Measurements from ENCODE around the gene SERPINB8.

The SERPINB8 gene

GRCh38 chr18:63965716-63966330 lies 4.1 kb upstream of the SERPINB8 start:
- no peak for DNase-seq (ENCODE audit: low read depth)

- DNase-seq (ENCODE audit: low read depth), result no peak
Observed at GRCh38 chr18:63970809-63971205, 926 bp downstream of the SERPINB8 start.

DNA sequence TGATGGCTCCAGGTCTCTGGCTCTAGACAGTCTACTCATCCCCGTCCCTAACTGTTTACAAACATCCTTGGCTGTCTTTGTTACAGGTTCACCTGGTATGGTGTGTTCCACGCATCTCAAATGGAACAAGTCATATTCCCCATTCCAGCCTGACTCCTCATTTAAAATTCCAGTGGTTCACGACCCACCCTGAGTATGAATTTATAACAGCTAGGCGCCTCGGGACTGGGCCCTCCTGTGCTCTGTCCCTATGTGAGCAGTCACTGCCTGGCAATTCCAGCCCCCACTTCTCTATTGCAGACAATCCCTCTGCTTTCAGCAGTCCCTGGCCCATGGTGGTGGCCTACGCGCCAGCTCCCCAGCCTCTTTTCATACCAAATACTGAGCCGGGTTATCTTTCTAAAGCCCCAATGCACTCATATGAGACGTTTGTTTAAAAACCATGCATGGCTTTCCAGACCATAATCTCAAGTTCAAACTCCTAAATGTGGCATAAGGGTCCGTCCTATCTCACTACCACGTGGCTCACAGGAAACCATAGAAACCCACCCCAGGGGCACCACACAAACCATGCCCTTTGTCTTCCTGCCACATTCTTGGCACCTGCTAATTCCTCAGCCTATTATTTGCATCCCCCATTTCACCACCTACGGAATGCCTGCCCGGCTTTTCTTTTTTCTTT lies 1.6 kb downstream of the SERPINB8 start:
- DNase-seq (ENCODE audit: low read depth), result no peak

- DNase-seq (ENCODE audit: low read depth), result no peak
Observed at GRCh38 chr18:63972002-63972376, 2.1 kb downstream of the SERPINB8 start.

- no peak for DNase-seq (ENCODE audit: low read depth)
Observed at GRCh38 chr18:63974991-63975390, 5.1 kb downstream of the SERPINB8 start.

DNA sequence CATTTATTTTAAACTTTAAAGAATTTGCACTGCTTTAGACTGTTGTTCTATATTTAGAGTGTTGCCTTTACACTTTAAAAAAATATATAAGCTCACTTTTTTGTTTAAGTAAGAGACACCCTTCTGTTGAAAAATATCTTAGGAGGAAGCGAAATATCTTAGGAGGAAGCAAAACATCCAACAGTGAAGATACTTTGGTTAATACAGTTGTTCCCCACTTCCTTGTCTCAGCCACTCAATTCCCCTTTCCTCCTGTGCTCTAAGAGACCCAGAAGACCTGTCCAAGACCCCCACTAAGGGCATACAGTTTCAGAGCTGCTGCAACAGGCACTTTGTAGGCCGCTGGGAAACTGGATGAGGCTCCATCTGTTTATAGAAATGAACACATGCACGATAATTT lies 5.7 kb downstream of the SERPINB8 start:
- DNase-seq (ENCODE audit: low read depth), result no peak

DNA sequence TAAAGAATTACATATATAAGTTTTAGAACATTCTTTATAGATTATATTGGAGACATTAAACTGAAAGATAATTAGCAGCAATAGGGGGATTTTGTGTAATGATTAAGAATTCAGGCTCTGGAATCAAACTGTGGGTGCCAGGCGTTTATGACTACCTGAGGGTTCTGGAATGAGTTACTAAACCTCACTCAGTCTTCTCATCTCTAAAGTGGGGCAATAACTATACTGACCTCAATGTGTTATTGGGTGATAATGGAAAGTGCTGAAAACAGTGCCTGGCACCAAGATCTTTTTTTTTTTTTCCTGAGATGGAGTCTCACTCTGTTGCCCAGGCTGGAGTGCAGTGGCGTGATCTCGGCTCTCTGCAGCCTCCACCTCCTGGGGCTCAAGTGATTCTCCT lies 7.2 kb downstream of the SERPINB8 start:
- no peak for DNase-seq (ENCODE audit: low read depth)

DNA sequence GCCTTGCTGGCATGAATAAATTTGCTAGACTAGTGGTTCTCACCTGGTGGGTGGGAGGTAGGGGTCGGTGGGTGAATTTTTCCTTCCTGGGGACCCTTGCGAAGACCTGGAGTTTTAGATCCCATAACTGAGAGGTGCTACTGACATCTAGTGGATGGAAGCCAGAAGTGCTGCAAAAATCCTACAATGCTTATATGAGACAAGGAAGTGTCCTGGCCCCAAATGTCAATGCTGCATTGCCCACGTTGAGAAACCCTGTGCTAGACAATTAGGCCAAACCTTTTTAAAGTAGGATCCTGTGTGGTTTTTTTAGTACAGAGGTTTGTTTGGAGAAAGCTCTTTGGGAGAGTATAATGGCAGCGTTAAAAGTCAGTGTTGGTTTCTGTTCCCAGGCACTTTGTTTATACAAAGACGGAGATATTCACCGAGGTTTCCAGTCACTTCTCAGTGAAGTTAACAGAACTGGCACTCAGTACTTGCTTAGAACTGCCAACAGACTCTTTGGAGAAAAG lies 9.6 kb downstream of the SERPINB8 start:
- DNase-seq (ENCODE audit: low read depth), result no peak

DNA sequence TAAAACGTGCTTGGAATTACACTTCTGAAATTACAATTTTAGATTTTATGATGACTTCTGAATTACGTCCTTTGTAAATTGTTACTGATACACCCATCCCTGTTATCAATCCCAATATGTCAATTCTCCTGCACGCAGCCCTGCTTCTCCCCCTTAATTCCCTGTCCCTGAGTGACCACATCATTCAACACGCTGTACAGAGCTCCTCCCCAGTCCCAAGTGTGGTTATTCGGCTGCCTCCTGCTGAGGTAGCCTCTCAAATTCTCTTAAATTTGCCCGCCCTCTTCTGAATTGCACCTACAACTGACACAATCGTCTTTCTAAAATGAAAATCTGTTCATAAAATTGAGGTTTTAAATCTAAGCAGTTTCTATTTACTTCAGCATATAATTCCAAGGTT lies 10.1 kb downstream of the SERPINB8 start:
- DNase-seq (ENCODE audit: low read depth), result no peak

- no peak for DNase-seq (ENCODE audit: low read depth)
Observed at GRCh38 chr18:63980896-63981460, 11.1 kb downstream of the SERPINB8 start.

GRCh38 chr18:63981719-63982118 lies 11.8 kb downstream of the SERPINB8 start:
- DNase-seq (ENCODE audit: low read depth), result no peak

DNA sequence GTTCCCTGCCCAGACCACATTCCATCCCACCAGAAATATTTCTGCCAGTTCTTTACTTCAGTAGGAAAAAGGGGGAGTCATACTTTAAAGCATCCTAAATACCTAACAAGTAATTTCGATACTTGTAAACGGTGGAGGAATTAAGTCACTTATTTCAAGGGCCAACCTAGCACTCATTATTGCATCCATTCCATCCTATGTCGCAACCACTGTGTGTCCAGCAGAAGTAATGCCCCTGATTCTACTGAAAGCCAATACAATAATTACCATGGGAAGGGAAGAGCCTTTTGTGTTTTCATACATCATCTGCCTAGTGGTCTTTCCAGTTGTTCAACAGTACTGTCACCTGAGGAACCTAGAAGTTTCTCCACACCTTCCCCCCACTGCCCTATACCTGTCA lies 12.5 kb downstream of the SERPINB8 start:
- no peak for DNase-seq (ENCODE audit: low read depth)

GRCh38 chr18:63986885-63987284 lies 17.0 kb downstream of the SERPINB8 start:
- no peak for DNase-seq (ENCODE audit: low read depth)

- DNase-seq (ENCODE audit: low read depth), result no peak
Observed at GRCh38 chr18:63987743-63988142, 17.9 kb downstream of the SERPINB8 start.

GRCh38 chr18:63992751-63993150 lies 22.9 kb downstream of the SERPINB8 start:
- no peak for DNase-seq (ENCODE audit: low read depth)

GRCh38 chr18:63994783-63995399 lies 25.0 kb downstream of the SERPINB8 start:
- DNase-seq (ENCODE audit: low read depth), result no peak

DNA sequence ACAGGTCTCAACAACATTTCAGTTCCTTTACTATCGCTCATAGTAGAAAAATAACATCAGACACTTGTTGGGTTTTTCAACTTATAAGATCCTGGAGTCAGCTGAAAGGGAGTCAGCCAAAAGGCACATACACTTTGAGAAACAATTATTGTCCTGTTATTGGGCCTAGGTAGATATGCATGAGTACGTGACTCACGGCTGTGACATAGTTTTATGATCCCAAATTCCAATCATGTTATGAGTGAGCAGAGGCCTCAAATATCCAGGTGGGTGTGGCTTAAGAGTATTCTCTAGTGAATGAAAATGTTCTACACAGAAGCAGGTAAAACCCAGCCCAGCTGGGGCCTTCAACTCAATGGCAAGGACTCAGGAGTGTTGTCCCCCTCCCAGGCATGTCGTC lies 27.2 kb downstream of the SERPINB8 start:
- DNase-seq (ENCODE audit: low read depth), result no peak

- no peak for DNase-seq (ENCODE audit: low read depth)
Observed at GRCh38 chr18:63997606-63998005, 27.7 kb downstream of the SERPINB8 start.

DNA sequence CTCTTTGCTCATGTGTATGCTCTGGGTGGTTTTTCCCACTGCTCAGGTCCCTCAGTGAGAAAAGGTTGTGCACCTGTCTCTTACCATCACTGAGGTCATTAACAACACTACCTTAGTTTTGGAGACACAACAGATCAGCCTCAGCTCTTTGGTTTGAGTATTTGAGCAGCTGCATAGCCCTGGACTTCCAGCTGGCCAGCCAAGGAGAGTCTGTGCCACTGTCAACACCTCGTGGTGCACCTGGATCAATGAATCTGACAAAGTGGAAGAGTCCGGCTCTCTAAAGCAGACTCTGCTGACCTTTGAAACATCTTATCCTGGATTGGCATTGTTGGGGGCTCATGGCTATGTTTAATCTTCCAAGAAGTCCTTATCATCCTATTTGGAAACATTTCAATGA lies 30.0 kb downstream of the SERPINB8 start:
- no peak for DNase-seq (ENCODE audit: low read depth)

GRCh38 chr18:64002581-64002980 lies 32.7 kb downstream of the SERPINB8 start:
- DNase-seq (ENCODE audit: low read depth), result no peak

GRCh38 chr18:64009305-64009704 lies 39.4 kb downstream of the SERPINB8 start:
- no peak for DNase-seq (ENCODE audit: low read depth)

DNA sequence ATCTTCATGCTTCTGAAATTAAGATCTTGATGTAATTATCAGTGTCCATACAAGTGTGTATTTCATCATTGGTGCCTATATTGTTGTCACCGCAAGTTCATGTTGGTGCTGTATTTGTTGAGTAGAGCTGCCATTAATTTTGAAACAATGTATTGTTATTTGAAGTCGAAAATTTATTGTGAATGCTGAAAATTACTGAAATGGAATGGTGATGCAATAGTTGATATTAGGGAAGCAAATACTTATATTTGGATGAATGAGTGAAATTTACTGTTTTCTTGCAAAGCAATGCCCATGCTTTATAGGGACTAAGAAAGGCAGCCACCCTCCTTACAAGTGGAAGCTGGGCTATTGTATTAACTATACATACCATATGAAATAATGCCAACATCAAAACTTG lies 41.6 kb downstream of the SERPINB8 start:
- DNase-seq (ENCODE audit: low read depth), result no peak

GRCh38 chr18:64017870-64018269 lies 48.0 kb downstream of the SERPINB8 start:
- DNase-seq (ENCODE audit: low read depth), result no peak

Data from stimulated activated CD8-positive, alpha-beta memory T cell treated with anti-CD3 and anti-CD28 coated beads, Interleukin-12 subunit alpha, Interleukin-12 subunit beta, amount 100 ng/mL, for 4 hours (primary cell).